ENCODE data around the gene TRIM22. TPM values are rescaled to one million over a fixed set of nuclear protein-coding genes. Genes with fewer than 3 reads are reported as not detected.
A peak's percentile ranks its signal among the peaks of the same experiment; 100 is the strongest.

TRIM22 gene
- total RNA-seq, 1 experiment from 2014 or later: 0.81 TPM

- CTCF ChIA-PET: no interaction called here
Observed at GRCh38 chr11:5684646-5685362, 4.8 kb upstream of the TRIM22 start, which contains the start of gene TRIM5. Gene TRIM5, minus strand, starts transcription at chr11:5685074. Its CDS starts 4,897 bp downstream, at chr11:5680177.

DNA sequence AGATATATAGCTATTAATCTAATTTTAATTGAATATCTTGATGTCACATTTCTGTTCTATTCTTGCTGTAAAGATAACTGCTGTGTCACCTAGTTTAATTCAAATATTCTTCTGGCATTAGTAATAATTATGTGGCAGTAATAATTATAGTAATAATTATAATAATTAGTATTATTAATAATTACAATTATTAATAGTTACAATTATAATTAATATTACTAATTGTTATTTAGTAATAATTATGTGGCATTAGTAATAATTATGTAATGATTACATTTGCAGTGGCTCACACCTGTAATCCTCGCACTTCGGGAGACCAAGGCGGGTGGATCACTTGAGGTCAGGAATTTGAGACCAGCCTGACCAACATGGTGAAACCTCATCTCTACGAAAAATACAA lies 3.2 kb upstream of the TRIM22 start:
- no peaks in the 10 kb centered on the region for H3K27me3 ChIP-seq (ENCODE audit: insufficient read depth, low read depth)
- POLR2A ChIA-PET (ENCODE audit: unreplicated experiment): no interaction called here
- H3K9me3 ChIP-seq (ENCODE audit: insufficient read depth, low read depth): no peaks in the 10 kb centered on the region
- no peaks in the 10 kb centered on the region for H3K36me3 ChIP-seq (ENCODE audit: low read depth)
- H3K9me2 ChIP-seq (ENCODE audit: insufficient read depth): no peaks in the 10 kb centered on the region
- peaks cover 15% of the 10 kb centered on the region; the same call in 1 of the 2 replicates for H3K79me2 ChIP-seq (ENCODE audit: low read depth)
- no TSS peak for BruUV-seq (replicated peaks)
- no peak overlapping the region for H3K4me2 ChIP-seq
- intact Hi-C loops (cut with micrococcal nuclease; ENCODE audit: unreplicated experiment): no loop called here
- CTCF ChIA-PET: no interaction called here
- H3F3A ChIP-seq (ENCODE audit: insufficient read depth, low read depth): peaks cover 16% of the 10 kb centered on the region; the same call in 1 of the 2 replicates
- H3K27ac ChIP-seq: no peak overlapping the region
- no peak for TF ChIP-seq EZH2 (IDR thresholded peaks at IDR 0.05; ENCODE audit: low read depth)
- TF ChIP-seq, protein P1, sequence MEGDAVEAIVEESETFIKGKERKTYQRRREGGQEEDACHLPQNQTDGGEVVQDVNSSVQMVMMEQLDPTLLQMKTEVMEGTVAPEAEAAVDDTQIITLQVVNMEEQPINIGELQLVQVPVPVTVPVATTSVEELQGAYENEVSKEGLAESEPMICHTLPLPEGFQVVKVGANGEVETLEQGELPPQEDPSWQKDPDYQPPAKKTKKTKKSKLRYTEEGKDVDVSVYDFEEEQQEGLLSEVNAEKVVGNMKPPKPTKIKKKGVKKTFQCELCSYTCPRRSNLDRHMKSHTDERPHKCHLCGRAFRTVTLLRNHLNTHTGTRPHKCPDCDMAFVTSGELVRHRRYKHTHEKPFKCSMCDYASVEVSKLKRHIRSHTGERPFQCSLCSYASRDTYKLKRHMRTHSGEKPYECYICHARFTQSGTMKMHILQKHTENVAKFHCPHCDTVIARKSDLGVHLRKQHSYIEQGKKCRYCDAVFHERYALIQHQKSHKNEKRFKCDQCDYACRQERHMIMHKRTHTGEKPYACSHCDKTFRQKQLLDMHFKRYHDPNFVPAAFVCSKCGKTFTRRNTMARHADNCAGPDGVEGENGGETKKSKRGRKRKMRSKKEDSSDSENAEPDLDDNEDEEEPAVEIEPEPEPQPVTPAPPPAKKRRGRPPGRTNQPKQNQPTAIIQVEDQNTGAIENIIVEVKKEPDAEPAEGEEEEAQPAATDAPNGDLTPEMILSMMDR (conservative IDR thresholded peaks at IDR 0.05): no peak
- H2AFZ ChIP-seq: no peak overlapping the region
- no peaks in the 10 kb centered on the region for H4K20me1 ChIP-seq (ENCODE audit: insufficient read depth)
- H3K4me3 ChIP-seq: no peak overlapping the region
- no peak for DNase-seq
- H3K4me1 ChIP-seq (replicated peaks; ENCODE audit: insufficient read depth): peaks cover 14% of the 10 kb centered on the region

More at GRCh38 chr11:5684646-5685362, 4.8 kb upstream of the TRIM22 start, which contains the start of gene TRIM5:
- POLR2A ChIA-PET (ENCODE audit: unreplicated experiment): interaction anchor here (0.6 to 0.9 kb wide), 3 partner anchors 60 to 477 kb away, joined by 3 to 7 read pairs (median 3); partner anchors contain the start of gene TRIM34
- DNase-seq: peak; percentile 66 to 89
- H3K4me2 ChIP-seq: peak within 1 kb of the TSS; percentile 97
- H3K27me3 ChIP-seq (ENCODE audit: insufficient read depth, low read depth): no peaks in the 10 kb centered on the region
- no peaks in the 10 kb centered on the region for H3K9me3 ChIP-seq (ENCODE audit: insufficient read depth, low read depth)
- peak within 1 kb of the TSS; percentile 61 for H3K4me3 ChIP-seq
- TSS peak; percentile 73 for BruUV-seq (replicated peaks)
- H3K27ac ChIP-seq: peak within 1 kb of the TSS; percentile 93
- intact Hi-C loops (cut with micrococcal nuclease; ENCODE audit: unreplicated experiment): loop anchor here (1.0 to 2.0 kb wide), 2 partner anchors 64 to 88 kb away; partner anchors contain the start of gene TRIM6
- TF ChIP-seq EZH2 (IDR thresholded peaks at IDR 0.05; ENCODE audit: low read depth): no peak
- TF ChIP-seq, protein P1 (conservative IDR thresholded peaks at IDR 0.05): peak; percentile 49; the same call in 1 of the 2 replicates
- H3K9me2 ChIP-seq (ENCODE audit: insufficient read depth): no peaks in the 10 kb centered on the region
- H3F3A ChIP-seq (ENCODE audit: insufficient read depth, low read depth): peaks cover 16% of the 10 kb centered on the region; the same call in 1 of the 2 replicates
- no peaks in the 10 kb centered on the region for H4K20me1 ChIP-seq (ENCODE audit: insufficient read depth)
- H3K79me2 ChIP-seq (ENCODE audit: low read depth): peaks cover 15% of the 10 kb centered on the region; the same call in 1 of the 2 replicates
- peak within 1 kb of the TSS; percentile 63 for H2AFZ ChIP-seq
- H3K36me3 ChIP-seq (ENCODE audit: low read depth): no peaks in the 10 kb centered on the region
- H3K4me1 ChIP-seq (replicated peaks; ENCODE audit: insufficient read depth): peaks cover 14% of the 10 kb centered on the region

- Histone ChIP-seq H3K4me3 (no peak overlapping the region), H3K36me3 (ENCODE audit: low read depth) (no peaks in the 10 kb centered on the region), H3K4me1 (replicated peaks; ENCODE audit: insufficient read depth) (peaks cover 14% of the 10 kb centered on the region), H4K20me1 (ENCODE audit: insufficient read depth) (no peaks in the 10 kb centered on the region), H3K79me2 (ENCODE audit: low read depth) (peaks cover 7% of the 10 kb centered on the region; the same call in 1 of the 2 replicates), H2AFZ (no peak overlapping the region), H3K9me2 (ENCODE audit: insufficient read depth) (no peaks in the 10 kb centered on the region), H3K9me3 (ENCODE audit: insufficient read depth, low read depth) (no peaks in the 10 kb centered on the region), H3K27ac (no peak overlapping the region), H3F3A (ENCODE audit: insufficient read depth, low read depth) (peaks cover 16% of the 10 kb centered on the region; the same call in 1 of the 2 replicates), H3K4me2 (no peak overlapping the region), H3K27me3 (ENCODE audit: insufficient read depth, low read depth) (no peaks in the 10 kb centered on the region)
- CTCF ChIA-PET: no interaction called here
- TF ChIP-seq, protein P1 (conservative IDR thresholded peaks at IDR 0.05): no peak
- TF ChIP-seq EZH2 (IDR thresholded peaks at IDR 0.05; ENCODE audit: low read depth): no peak
- intact Hi-C loops (cut with micrococcal nuclease; ENCODE audit: unreplicated experiment): no loop called here
- no peak for DNase-seq
- POLR2A ChIA-PET (ENCODE audit: unreplicated experiment): no interaction called here
- BruUV-seq (replicated peaks): no TSS peak
Observed at GRCh38 chr11:5688482-5688881, 1.1 kb upstream of the TRIM22 start.

All from PC-9 (cell line).